VCaP (cell line): ENCODE data around the gene SYT17.

Experiments
- H3K27ac ChIP-seq: fragments of 450-650 bp; 2 replicates; pipeline ENCODE4 v1.5.1; 2017
- TF ChIP-seq, protein P1 (sequence below): fragments of 450-650 bp; conservative IDR thresholded peaks from 2 replicates; pipeline ENCODE4 v1.5.1; 2017; ENCODE audit warnings: mild to moderate bottlenecking, moderate library complexity

The SYT17 gene

DNA sequence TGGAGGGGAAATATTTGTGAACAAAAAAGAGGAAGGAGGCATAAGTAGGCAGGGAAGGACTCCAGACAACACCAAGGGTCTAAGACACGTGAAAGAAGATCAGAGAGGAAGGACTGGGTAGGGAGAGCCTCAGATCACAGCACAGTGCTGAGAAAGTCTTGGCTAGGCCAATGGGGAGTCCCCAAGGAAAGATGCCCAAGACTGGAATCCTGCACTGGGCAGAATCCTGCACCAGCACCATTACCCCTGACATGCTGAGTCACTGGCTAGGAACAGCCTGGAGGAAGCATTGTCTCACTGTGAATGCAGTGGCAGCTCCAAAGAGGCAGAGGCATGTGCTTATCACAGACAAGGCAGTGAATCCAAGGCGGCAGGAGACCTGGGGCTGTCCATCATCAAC lies 136.7 kb downstream of the SYT17 start:
- TF ChIP-seq, protein P1, sequence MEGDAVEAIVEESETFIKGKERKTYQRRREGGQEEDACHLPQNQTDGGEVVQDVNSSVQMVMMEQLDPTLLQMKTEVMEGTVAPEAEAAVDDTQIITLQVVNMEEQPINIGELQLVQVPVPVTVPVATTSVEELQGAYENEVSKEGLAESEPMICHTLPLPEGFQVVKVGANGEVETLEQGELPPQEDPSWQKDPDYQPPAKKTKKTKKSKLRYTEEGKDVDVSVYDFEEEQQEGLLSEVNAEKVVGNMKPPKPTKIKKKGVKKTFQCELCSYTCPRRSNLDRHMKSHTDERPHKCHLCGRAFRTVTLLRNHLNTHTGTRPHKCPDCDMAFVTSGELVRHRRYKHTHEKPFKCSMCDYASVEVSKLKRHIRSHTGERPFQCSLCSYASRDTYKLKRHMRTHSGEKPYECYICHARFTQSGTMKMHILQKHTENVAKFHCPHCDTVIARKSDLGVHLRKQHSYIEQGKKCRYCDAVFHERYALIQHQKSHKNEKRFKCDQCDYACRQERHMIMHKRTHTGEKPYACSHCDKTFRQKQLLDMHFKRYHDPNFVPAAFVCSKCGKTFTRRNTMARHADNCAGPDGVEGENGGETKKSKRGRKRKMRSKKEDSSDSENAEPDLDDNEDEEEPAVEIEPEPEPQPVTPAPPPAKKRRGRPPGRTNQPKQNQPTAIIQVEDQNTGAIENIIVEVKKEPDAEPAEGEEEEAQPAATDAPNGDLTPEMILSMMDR: no peak
- H3K27ac ChIP-seq: no peak overlapping the region

DNA sequence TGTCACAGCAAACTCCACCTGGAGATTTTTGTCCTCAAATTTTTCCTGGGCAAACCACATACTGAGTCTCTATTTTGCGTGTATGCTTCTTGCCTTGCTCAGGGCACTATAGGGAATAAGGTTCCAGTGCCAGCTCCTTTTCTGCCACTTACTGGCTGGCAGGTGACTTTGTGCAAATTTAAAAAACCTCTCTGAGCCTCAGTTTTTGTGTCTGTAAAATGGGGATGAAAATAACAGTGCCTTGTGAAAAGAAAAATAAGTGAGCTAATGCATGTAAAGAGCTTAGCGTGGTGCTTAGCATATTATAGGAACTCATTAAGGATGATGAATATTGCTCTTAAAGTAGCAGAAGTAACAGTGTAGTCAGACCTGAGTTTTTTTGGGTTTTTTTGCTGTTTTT lies 137.4 kb downstream of the SYT17 start:
- no peak overlapping the region for H3K27ac ChIP-seq
- TF ChIP-seq, protein P1: no peak

DNA sequence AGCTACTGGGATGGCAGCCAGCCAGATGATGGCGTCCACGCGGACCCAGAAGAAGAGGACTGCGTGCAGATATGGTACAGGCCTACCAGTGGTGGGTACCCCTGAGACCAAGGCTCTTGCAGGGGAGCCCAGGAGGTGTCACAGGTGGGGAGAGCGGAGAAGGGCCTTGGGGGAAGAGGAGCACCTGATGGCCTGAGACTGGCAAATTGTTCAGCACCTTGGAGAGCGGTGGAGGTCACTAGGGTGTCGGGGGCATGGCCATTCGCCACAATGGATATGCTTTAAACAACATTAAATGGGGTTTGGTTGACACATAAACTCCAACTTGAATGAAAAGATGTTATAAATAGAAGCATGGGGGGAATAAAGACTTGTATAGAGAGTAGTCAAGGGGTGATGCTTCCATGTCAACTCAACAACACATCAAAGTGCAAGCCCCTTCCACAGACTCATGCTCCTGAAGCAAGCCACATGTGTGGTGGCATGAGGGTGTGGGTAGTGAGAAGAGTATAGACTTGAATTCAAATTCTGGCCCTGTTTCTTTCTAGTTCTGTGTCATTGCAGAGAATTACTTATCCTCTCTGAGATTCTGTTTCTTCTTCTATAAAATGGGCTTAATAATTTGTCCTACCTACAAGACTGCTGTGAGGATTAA lies 139.7 kb downstream of the SYT17 start:
- H3K27ac ChIP-seq: no peak overlapping the region
- TF ChIP-seq, protein P1: no peak

DNA sequence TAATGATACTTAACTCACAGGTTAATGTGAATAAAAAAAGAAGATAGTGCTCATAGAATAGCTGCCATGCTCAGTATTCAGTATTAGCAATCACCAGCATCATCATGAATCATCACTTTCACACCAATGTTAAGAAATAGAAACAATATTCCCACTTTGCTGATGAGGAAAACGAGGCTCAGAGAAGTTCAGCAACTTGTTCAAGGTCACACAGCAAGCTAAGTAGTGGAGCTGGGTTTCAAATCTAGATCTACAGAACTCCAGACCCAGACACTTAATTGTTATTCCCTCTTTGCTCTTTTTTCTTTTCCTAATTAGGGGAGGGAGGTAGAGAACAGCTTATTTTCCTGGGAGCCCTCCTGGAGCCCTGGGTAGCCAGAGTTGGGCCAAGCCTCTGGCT lies 140.4 kb downstream of the SYT17 start:
- TF ChIP-seq, protein P1: no peak
- no peak overlapping the region for H3K27ac ChIP-seq

DNA sequence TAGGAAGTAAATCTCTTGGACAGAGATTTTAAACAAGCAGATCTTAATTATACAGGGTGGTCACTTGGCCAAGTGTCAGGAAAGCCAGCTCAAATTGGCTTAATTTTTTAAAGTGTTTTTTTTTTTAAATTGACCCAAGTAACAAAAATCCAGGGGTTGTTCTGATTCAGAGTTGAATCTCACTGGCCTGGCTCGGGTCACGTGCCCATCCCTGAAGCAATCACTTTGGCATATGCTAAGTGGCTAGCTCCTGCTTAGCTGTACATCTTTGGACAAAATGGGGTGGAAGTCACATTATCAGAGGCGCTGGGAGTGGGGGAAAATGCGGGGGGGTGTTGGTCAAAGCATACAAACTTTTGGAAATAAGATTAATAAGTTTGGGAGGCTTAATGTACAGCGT lies 141.1 kb downstream of the SYT17 start:
- H3K27ac ChIP-seq: no peak overlapping the region
- TF ChIP-seq, protein P1: no peak

DNA sequence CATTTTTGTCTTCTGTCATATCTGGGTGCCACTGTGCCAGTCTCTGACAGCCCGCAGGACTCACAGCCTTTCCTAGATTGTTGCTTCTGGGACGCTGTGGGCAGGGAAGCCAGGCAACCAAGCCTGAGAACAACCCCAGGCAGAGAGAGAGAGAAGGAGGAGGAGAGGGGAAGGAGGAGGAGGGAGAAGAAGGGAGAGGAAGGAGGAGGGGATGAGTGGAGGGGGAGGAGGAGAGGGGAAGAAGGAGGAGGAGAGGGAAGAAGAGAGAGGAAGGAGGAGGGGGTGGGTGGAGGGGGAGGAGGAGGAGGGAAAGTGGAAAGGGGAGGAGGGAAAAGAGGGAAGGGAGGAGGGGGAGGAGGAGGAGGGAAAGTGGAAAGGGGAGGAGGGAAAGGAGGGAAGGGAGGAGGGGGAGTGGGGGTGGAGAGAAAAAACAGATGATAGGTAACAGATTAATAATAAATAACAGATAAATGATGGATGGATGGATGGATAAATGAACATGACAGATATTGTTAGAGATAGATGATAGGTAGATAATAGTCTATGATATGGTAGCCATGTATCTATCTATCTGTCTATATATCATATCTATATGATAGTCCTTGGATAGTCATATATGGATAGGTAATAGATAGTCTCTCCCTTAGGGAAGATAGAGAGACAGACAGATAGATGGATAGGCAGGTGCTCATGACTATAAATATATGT lies 146.8 kb downstream of the SYT17 start:
- TF ChIP-seq, protein P1: no peak
- H3K27ac ChIP-seq: no peak overlapping the region

DNA sequence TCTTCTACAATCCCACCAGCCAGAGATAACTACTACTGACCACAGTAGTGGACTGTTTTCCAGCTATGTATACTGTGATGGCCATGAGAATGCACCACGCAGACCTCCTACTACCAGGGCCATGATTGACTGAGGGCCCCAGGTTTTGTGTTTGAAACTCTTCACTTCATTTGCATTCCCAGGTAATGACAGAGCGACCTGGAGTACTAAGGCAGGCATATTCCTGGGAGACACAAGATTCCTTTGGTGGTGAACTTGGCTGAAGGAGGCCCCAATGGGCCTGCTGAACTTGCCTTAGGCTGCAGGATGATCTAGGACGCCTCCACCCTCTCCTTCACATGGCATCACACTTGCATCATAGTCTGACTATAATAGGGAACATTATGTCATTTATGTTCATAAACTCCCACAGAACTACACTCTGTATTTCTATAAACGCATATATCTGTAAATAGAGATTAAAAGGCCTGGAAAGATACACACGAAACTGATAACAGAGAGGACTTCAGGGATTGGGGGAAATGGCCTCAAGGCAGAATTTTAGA lies 147.9 kb downstream of the SYT17 start:
- TF ChIP-seq, protein P1: no peak
- no peak overlapping the region for H3K27ac ChIP-seq
